HG02970 (cell line): Measurements from ENCODE around the gene DSTYK.
"Not testable (repeated sequence)": the region's sequence is repeated elsewhere in the genome, so short reads cannot be mapped to it uniquely, and the experiment has no call there.

Experiments used
- ATAC-seq: cut with Tn5 transposase; IDR thresholded peaks from one replicate; pipeline ENCODE4 v1.9.1; 2021; ENCODE audit warnings: mild to moderate bottlenecking, moderate library complexity, moderate number of reproducible peaks; ENCODE audit not compliant: unreplicated experiment, low FRiP score

Gene DSTYK

DNA sequence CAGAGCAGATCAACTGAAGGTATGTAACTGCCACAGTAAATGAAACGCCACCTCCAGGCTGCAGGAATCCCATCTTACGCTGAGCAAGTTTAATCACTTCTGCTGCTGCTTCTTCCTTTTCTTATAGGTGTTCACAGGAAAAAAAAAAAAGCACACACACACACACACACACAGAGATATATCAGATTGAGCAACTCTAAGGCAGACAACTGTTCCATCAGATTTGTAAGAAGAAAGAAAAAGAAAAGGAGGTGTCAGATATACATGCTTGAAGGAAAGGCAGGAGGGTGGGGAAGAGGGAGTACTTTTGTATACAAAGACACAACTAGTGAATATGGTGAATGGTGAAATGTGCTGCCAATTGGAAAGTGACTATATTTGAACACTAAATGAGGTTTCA, 28.6 kb downstream of the DSTYK start:
- no peak for ATAC-seq

DNA sequence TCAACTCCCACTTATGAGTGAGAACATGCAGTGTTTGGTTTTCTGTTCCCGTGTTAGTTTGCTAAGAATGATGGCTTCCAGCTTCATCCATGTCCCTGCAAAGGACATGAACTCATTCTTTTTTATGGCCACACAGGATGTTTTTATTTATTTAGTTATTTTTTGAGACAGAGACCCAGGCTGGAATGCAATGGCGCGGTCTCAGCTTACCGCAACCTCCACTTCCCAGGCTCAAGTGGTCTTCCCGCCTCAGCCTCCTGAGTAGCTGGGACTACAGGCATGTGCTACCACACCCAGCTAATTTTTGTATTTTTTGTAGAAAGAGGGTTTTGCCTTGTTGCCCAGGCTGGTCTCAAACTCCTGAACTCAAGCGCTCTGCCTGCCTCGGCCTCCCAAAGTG, 31.2 kb downstream of the DSTYK start:
- ATAC-seq, result not testable (repeated sequence)

DNA sequence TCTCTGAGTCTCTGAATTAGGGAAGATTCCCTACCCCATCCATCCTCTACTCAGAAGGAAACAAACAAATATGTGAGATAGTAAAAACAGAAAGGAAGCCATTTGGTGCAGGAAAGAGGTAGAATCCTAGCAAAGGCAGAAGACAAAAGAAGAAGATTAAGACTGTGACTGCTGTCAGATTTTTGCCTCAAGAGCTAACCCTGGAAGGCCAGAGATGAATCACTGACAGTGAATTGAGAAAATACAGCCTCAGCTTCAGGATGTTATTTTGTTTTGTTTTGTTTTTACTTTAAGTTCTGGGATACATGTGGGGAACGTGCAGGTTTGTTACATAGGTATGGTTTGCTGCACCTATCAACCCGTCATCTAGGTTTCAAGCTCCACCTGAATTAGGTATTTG, 31.7 kb downstream of the DSTYK start:
- no peak for ATAC-seq

DNA sequence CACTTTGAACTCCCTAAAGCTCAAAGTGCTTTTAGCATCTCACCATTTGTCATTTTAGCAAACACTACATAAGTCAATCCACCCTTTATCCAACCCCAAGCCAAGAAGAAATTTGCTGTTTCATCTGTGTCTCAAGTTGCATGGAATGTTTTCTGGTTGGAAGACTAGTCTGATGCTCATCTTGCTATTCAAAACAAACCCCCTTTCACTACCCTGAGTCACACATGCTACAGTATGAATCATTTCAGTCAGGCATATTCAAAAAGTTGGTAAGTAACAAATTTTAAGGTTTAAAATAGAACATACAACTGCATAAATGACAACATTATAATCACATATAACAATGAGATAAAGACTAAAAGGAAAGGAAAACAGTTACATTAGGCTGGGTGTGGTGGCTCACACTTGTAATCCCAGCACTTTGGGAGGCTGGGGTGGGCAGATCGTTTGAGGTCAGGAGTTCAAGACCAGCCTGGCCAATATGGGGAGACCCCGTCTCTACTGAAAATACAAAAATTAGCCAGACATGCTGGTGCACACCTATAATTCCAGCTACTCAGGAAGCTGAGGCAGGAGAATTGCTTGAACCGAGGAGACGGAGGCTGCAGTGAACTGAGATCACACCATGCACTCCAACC, 38.7 kb downstream of the DSTYK start:
- no peak for ATAC-seq

DNA sequence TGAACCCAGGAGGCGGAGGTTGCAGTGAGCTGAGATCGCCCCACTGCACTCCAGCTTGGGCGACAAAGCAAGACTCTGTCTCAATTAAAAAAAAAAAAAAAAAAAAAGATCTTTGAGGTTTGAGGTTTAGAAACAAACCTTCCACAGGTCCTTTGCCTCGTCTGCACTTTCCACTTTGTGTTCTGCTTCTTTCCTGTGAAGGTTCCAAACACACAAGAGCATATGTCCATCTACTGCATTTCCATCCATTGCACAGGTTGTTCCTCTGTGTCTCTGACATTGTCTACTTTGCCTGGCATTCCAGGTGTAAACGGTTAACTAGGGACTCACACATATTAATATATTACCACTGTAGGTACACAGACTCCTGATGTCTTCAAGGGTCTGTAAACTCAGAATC, 40.1 kb downstream of the DSTYK start:
- no peak for ATAC-seq

DNA sequence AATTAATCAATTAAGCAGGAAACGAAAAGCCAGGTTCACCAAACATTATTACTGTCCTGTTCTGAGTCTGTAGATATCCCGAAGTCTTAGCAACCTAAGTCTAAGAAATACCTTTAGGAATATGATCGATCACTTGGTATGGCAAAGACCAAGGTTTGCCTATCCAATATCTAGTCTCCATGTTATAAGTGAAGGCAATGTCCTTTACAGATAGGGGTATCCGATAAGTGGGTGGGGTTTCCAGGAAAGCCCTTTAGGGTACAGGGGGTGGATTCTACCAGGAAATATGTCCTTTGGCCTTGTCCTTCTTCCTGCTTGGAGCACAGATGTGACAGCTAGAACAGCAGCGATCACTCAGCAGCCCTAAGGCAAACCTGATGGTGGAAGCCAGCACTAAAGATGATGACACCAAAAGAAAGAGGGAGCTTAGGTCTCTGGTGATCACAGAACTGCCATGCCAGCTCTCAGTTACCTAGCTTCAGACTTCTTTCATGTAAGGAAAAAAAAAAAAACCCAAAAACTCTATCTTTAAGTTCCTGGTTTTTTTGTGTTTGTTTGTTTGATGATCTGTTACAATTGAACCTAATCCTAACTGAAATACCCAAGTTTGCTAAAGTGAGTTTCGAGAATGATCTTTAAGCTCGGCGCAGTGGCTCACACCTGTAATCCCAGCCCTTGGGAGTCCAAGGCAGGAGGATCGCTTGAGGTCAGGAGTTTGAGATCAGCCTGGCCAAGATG, 40.8 kb downstream of the DSTYK start:
- no peak for ATAC-seq

DNA sequence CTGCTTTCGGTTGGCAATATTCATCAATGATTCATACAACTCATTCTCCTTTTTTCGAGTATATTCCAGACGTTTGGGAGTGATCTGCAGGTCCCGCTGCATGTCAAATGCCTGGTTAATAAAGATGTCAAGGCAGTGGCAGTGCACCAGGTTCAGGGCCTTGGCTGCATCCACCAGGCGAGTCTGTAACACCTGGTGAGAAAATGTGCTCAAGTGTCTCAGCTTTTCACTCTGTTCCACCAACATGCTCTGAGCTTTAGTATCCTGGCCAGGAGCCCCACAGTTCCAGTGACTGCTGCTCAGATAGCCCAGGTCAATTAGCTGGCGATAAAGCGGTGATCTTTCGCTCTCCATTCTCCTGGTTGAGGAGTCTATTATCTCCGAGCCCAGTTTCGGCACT, 42.3 kb downstream of the DSTYK start:
- no peak for ATAC-seq

DNA sequence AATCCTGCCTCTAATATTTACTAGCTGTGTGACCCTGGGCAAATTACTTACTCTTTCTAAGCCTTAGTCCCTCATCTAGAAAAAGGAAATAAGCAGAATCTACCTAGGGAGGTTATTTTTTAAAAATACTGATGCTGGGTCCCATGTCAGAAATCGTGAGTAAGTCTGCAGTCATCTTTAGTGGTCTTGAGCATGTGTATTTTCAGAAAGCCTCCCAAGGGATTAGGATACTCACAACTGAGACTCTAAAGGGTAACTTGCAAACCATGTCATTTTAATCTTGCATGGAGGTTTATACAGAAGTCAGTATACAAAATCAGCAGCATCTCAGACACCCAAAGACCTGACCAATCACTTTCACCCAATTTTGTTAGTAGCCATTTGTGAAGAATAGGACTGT, 43.2 kb downstream of the DSTYK start:
- no peak for ATAC-seq

DNA sequence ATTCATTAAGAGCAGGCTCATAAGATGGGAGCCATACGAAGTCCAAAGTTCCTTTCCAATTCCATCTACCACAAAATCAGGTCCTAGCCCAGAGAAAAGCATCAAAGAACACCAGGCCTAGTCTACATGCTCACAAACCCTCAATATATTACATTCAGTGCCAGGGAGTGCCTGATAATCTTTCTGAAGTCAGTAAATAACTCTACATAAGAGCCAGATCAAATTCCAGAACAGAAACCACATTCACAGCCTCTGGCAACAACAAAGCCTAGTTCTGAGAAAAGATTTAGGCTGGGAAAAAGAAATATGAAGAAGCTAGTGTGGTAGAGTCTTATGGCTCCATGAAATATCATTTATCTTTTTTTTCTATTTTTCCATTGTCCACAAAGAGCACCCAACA, 49.2 kb downstream of the DSTYK start:
- no peak for ATAC-seq

DNA sequence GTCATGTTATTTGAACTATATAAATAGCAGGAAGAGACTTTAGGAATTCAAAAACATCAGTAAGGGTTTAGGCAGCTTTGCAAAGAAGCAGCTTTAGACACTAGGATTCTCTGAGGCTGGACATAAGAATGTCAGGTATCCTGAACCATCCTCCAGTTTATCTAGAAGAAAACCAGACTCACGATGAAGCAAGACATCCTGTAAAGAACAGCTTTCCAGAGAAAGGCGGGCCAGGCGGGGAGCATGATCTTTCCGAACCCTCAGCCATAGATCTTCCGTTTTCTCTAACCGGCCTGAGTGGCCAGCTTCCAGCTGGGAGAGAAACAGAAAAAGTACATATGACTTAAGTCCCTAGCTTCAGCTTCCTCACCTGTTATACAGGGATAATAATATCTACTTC, 50.4 kb downstream of the DSTYK start:
- ATAC-seq, result no peak

DNA sequence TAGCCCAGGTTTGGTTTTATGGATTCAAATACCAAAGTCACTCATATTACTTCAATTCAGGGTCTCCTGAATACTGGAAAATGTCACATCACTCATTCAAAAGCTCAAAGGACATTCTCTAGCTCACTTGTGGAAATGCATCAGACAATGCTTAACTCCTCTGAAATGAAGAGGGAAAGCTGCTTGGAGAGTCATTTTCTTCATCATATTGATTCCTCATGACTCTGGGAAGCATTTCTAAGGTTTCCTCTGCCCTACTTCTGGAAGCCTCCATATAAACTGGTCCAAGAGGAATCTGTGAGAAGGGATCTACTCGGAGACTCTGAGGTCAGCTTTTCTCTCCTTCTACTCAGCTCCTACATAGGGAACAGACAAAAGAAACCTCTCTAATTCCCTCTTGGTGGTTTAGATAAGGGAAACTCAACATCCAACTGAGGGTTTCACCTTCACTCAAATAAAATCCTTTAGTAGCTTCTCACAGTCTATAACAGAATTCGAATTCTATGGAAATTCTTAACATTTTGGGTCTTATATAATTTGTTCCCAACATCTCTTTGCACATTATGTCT, 53.4 kb downstream of the DSTYK start:
- no peak for ATAC-seq

DNA sequence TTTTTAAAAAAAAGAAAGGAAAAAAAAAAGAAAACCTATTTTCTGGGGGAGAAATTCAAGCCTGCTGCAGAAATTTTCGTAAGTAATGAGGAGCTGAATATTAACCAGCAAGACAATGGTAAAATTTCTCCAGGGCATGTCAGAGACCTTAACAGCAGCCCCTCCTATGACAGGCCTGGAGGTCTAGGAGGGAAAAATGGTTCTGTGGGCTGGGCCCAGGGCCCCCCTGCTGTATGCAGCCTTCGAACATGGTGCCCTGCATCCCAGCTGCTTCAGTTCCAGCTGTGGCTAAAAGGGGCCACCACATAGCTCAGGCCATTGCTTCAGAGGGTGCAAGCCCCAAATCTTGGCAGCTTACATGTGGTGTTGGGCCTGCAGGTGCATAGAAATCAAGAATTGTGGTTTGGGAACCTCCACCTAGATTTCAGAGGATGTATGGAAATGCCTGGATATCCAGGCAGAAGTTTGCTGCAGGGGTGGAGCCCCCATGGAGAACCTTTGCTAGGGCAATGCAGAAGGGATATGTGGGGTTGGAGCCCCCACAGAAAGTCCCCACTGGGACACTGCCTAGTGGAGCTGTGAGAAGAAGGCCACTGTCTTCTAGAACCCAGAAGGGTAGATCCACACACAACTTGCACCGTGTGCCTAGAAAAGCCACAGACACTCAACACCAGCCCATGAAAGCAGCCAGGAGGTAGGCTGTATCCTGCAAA, 55.7 kb downstream of the DSTYK start:
- not testable (repeated sequence) for ATAC-seq

DNA sequence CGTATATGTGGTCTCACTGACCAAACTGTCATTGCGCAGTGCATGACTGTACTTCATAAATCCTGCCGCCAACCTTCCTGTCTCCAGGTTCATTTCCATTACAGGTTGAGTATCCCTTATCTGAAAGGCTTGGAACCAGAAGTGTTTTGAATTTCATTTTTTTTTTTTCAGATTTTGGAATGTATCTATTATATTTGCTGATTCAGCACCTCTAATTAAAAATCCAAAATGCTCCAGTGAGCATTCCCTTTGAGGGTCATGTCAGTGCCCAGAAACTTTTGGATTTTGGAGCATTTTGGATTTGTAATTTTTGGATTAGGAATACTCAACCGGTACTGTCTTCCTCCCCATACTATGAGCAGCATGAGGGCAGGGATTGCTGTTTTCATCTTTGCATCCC, 59.0 kb downstream of the DSTYK start:
- ATAC-seq, result no peak

DNA sequence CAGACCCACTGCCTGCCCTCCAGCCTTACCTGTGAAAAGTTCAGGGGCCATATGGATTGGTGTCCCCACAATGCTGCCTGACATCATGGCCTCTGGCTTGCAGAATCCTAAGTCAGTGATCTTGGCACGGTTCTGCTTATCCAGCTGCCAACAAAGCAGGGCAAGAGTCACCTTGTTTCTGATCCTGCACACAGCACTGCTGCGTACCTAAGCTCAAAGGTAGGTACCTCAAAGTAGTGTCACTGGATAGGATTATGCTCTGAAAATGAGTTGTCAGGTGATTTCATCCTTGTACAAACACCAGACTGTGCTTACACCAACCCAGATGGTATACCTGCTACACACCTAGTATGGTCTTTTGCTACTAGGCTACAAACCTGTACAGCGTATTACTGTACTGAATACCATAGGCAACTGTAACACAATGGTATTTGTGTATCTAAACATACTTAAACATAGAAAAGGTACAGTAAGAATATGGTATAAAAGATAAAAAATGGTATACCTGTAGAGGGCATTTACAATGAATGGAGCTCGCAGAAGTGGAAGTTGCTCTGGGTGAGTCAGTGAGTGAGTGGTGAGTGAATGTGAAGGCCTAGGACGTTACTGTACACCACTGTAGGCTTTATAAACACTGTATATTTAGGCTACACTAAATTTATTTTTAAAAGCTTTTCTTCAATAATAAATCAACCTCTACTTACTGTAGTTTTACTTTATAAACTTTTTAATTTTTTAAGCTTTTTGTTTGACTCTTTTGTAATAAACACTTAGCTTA, 60.7 kb downstream of the DSTYK start:
- no peak for ATAC-seq

DNA sequence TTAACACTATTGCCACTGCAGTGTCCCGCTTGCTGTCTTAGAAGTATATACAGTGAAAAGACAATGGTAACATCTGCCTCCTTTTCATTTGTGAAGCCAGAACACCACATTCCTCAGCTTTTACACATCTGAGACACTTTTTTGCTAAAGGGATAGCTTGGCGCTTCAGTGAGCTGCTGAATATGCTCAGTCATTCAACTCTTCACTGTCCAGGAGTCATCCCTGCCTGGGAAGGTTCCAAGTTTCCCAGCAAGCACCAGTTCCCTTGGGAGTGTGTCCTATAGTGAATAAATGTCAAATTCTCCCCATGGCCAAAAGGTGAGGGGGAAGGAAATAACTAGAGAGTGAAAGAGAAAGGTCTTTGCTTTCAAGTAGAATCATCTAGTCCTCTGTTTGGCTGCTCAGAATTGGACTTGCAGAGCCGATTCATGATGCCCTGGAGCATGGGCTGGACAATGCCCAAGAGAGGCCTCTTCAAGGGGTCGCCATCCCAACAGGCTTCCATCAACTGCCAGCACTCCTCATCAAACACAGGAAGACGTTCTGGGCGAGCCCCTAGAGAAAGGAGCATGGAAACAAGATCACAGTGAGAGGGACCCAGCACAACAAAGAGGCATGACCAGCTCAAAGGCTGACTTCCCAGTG, 64.2 kb downstream of the DSTYK start:
- ATAC-seq, result no peak

DNA sequence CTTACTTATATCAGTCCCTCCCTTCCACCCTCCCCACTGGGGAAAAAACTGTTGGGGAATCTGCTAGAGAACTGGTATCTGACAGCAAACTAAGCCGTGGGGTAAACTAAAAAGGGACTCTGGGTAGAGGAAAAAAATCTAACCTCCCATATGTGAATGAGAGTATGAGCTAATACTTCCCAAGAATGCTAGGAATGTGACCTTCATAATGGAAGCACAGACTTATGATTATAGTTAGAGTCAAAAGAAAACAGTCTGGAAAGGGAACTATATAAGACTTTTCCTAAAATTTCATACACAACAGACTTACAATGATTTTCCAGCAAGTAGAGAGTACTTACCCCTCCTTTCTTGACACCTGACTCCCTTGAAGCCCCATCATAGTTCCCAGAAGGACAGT, 66.8 kb downstream of the DSTYK start:
- ATAC-seq, result no peak

DNA sequence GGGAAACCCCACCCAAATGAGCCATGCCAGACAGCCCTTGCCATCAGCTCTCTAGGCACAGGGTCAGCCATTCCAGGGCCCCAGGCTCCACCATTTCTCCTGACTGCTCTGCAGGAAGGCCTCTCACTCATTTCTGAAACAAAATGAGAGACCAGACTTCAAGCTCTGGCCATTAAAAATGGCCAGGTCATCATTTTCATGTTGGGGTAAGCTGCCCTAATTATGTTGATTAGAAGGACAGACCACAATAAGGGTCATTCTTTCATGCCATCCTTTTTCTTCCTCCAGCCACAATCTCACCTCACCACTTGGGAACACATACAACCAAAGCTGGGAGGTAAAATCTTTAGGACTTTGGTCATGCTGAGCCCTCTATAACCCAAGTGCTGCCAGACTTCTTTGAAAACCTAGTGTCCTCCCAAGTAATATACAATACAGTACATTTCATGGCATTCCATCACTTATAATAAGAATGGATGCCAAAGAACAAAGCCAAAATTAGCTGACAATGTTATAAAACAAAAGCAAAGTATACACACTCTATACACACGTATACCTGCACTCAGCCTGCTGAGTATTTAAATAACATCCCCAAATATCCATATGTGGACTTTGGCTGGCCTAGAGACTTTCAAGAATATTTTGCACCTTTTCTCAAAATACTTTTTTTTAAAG, 67.3 kb downstream of the DSTYK start:
- ATAC-seq, result no peak

DNA sequence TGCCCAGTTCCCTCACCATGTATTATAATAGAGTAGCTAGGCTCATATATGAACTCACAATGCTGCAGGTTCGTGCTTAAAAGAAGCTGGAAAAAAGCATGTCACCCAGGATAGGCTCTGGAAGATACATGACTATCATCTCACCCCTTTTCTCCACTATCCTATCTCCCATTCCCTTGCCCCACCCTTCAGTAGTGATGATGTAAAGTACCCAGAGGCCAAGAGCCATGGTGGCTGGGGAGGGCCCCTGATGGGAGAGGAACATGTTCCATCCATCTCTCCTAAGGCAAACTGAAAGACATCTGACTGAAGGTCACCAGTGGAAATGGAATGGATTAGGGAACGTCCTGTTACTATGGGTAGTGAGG, 69.4 kb downstream of the DSTYK start:
- no peak for ATAC-seq

DNA sequence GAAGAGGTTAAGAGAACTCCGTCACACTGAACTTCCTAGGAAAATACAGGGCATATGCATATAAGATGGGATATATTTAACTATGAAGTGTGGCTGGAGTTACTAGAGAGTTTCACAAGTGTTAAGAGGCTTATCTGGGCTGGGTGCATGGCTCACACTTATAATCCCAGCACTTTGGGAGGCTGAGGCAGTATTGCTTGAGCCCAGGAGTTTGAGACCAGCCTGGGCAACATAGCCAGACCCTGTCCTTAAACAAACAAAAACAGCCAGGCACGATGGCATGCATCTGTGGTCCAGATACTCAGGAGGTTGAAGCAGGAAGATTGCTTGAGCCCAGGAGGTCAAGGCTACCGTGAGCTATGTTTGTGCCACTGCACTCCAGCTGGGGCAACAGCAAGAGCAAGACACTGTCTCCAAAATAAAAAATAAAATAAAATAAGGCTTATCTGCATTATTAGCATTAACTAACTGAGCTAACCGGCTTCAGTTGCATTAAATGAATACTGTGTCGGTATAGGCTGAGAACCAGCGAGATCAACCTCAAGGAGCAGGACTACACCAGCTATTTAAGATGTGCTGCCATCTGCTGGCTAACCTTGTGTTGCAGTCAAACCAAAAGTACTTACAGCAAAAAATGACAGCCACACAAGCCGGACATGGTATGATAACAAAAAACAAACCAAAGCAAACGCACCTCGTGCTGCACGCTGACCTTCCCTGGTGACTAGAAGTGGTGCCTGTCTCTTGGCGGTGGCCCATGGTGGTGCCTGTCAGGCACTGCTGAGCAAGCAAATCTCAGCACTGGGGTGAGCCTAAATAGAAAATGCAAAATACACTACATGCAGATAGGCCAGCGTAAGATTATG, 70.0 kb downstream of the DSTYK start:
- no peak for ATAC-seq
